ENCODE data around the gene PACRG.

PACRG gene

DNA sequence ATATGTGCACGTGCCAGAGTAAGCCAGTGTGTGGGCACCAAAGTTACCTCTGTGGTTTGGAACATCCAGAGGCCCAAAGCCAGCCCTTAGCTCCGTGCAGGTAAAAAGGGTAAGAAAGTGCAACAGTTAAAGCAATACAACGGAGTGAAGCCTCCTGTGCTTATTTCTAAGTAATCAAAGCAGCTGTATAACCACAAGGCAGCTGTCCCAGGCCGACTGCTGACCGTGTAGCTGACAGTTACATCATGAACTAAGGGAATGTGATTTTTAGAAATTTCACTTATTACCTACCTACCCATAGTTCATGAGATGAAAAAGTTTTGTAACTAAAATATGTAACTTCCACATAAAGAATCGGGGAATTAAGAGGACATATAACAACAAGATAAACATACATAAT, 565.5 kb downstream of the PACRG start:
- H3K4me3 ChIP-seq (ENCODE audit: control insufficient read depth, low read depth, low read length) = no peak overlapping the region
- TF ChIP-seq, protein P1, sequence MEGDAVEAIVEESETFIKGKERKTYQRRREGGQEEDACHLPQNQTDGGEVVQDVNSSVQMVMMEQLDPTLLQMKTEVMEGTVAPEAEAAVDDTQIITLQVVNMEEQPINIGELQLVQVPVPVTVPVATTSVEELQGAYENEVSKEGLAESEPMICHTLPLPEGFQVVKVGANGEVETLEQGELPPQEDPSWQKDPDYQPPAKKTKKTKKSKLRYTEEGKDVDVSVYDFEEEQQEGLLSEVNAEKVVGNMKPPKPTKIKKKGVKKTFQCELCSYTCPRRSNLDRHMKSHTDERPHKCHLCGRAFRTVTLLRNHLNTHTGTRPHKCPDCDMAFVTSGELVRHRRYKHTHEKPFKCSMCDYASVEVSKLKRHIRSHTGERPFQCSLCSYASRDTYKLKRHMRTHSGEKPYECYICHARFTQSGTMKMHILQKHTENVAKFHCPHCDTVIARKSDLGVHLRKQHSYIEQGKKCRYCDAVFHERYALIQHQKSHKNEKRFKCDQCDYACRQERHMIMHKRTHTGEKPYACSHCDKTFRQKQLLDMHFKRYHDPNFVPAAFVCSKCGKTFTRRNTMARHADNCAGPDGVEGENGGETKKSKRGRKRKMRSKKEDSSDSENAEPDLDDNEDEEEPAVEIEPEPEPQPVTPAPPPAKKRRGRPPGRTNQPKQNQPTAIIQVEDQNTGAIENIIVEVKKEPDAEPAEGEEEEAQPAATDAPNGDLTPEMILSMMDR (IDR thresholded peaks at IDR 0.05; ENCODE audit: control insufficient read depth, insufficient read depth, low read depth, low read length, missing control alignments) = no peak

DNA sequence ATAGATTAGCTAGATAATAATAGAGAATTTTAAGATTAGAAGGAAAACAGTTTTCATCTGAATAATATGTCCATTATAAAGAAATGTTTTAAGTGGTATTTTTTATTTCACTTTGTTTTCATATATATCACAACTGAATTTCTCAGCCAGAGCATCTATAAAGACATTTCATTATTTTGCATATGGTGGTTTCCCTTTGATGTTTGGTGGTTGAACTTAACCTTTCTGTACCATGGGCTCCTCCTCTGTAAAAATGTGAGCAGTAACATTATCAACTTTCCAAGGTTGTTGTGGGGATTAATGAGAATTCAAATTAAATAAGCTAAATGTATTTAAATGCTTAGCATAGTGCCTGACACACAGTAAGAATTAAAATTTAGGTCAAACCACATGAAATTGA, 567.0 kb downstream of the PACRG start:
- TF ChIP-seq, protein P1 (IDR thresholded peaks at IDR 0.05; ENCODE audit: control insufficient read depth, insufficient read depth, low read depth, low read length, missing control alignments) = no peak
- no peak overlapping the region for H3K4me3 ChIP-seq (ENCODE audit: control insufficient read depth, low read depth, low read length)
- DNase-seq (ENCODE audit: low read depth) = no peak

More for the DNA sequence above, 565.5 kb downstream of the PACRG start:
- no peak for DNase-seq (ENCODE audit: low read depth)

DNA sequence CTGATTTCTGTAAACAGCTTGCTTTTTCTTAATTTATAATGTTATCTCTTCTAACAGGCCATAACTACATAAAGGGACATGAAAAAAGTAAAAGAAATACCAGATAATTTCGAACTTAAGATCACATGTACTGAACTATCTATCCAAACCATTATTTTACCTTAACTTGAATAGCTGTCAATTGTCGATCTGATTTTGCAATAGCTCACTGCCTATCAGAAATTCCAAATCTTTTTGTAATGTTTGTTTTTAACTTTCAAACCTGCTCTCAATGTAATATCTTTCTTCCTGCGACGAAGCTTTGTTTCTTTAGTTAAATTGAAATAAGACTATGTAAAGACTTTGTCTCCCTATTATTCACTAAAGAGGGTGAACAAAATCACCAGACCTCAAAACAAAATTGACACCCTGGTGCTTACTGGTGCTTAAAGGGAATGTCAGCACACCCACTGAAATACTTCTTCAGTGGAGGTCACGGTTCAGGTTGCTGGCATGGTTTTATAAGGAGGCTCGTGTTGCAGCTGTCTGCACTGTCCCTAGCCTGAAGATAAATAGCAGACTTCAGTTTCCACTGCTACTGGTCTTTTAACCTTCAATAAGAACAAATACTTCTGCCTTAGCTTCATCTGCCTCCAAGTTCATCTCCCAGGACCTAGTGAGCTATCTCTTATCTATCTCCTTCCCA, 569.2 kb downstream of the PACRG start:
- no peak for DNase-seq (ENCODE audit: low read depth)
- no peak overlapping the region for H3K4me3 ChIP-seq (ENCODE audit: control insufficient read depth, low read depth, low read length)
- TF ChIP-seq, protein P1 (IDR thresholded peaks at IDR 0.05; ENCODE audit: control insufficient read depth, insufficient read depth, low read depth, low read length, missing control alignments) = no peak

DNA sequence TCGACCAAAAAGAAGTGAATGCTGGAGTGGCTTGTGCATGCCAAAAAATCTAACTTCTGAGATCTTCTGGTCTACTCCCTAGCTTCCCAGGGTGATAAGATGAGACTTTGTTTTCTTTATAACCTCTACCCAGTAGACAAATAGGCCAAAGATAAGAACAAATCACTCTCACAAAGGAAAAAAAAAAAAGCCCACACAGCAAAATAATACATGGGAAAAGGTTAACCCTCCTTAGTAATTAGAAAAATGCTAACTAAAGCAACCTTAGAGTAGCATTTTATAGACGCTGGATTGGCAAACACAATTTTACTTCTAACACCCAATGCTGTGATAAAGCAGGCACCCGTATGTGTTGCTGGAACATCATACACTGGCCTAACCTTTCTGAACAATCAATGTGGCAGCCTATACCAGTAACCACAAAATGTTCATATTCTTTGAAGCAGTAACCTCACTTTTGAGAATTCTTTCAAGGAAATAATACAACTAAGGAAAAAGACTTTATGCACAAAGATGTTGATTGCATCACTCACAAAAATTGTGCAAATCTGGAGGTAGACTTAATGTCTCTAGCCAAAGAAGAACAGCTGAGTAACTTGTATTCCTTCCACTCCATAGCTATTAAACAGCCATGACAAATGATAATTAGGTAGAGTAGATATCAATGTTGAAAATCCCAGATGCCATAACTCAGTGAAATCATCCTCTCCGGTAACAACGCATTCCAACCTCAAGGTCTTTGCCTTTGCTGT, 570.5 kb downstream of the PACRG start:
- TF ChIP-seq, protein P1 (IDR thresholded peaks at IDR 0.05; ENCODE audit: control insufficient read depth, insufficient read depth, low read depth, low read length, missing control alignments) = no peak
- no peak for DNase-seq (ENCODE audit: low read depth)
- no peak overlapping the region for H3K4me3 ChIP-seq (ENCODE audit: control insufficient read depth, low read depth, low read length)

DNA sequence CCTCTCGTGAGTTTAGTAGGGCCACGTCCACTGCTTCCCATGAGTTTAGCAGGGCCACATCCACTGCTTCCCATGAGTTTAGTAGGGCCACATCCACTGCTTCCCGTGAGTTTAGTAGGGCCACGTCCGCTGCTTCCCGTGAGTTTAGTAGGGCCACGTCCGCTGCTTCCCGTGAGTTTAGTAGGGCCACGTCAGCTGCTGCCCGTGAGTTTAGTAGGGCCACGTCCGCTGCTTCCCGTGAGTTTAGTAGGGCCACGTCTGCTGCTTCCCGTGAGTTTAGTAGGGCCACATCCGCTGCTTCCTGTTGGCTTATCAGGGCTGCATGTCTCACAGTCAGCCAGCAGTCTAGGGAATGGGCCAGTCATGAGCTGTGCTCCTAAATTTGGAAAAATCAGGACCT, 573.1 kb downstream of the PACRG start:
- no peak overlapping the region for H3K4me3 ChIP-seq (ENCODE audit: control insufficient read depth, low read depth, low read length)
- TF ChIP-seq, protein P1 (IDR thresholded peaks at IDR 0.05; ENCODE audit: control insufficient read depth, insufficient read depth, low read depth, low read length, missing control alignments) = no peak
- no peak for DNase-seq (ENCODE audit: low read depth)

DNA sequence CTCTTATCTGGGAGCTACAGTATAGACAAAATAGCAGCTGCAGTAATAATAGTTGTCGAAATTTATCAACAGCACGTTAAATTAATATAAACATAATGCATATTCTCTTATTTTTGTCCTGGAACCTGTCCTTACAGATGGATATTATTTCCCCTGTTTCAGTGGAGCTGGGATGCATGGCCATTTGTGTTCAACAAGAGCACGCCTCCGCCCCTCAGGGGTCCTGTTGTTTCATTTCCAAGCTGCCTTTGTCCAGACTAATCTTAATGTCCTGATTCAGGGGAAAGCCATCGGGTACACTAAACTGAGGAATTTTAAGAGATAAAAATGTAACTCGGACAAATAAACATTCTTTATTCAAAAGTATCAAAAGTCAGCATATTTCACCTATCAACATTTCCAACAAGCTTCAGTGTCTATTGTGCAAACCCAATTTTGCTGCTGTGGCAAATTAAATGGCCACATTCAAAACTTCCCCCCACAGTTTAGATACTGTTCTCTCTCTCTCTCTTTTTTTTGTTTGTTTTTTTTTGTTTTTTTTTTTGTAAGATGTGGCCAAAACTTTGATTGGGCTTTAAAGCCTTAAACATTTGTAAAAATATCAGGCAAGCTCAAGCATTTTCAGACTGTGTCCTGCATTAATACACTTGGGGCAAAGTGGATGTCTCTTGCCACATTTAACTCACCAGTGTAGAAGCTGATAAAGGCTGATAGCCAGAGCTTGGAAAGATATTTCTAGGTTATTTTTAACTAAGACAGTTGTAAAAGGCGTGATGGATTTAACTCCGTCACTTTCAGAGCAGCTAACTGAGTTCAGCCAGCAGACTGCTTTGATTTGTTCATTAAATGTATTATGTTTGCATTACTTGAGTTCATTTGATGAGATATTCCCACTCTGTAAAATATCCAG, 574.2 kb downstream of the PACRG start:
- DNase-seq (ENCODE audit: low read depth) = no peak
- TF ChIP-seq, protein P1 (IDR thresholded peaks at IDR 0.05; ENCODE audit: control insufficient read depth, insufficient read depth, low read depth, low read length, missing control alignments) = no peak
- H3K4me3 ChIP-seq (ENCODE audit: control insufficient read depth, low read depth, low read length) = no peak overlapping the region
